ENCODE measurements around the gene ATIC. TPM values are rescaled to one million over a fixed set of nuclear protein-coding genes. Genes with fewer than 3 reads are reported as not detected.

The ATIC gene
- polyA plus RNA-seq, 1 donor from 2014 or later: 9.5 TPM

DNA sequence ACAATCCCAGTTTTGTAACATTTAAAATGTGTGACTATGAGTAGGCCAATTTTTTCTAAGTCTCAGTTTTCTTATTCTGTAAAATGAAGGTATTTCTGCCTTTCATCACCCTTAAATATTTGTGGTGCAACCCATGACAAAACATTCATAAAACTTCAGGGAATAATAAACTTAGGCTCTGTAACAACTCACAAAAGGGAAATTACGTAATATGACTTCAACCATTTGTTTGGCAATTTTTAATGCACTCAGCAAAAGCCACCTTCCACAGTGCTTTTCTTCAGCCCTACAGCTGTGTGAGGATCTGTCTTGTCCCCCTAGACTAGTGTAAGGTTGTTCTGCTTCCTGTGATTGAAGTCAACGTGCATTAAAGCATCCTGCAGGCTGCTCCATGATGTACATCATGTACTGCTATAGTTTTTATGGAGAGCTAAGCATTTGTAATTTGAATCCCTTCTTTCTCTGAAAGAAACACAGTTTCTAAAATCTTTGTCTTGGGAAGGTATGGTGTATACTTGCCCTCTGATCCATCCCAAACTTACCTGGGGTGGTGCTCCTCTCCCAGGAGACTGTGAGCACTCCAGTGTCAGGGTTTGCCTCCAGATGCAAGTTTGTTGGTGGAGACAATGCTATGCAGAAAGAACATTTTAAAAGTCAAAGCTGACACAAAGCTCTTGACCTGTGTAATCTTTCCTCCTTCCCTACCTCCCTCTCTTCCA, 84.9 kb downstream of the ATIC start:
- Histone ChIP-seq H3K4me3 (ENCODE audit: low read length) (no peak overlapping the region), H2AFZ (ENCODE audit: low read depth, low read length) (no peak overlapping the region), H3K9me3 (ENCODE audit: low read length) (no peaks in the 10 kb centered on the region), H3K9ac (ENCODE audit: low read length) (no peak overlapping the region), H3K9me2 (ENCODE audit: insufficient read depth, low read length) (no peaks in the 10 kb centered on the region), H4K20me1 (ENCODE audit: insufficient read depth) (no peaks in the 10 kb centered on the region), H3K79me2 (replicated peaks; ENCODE audit: insufficient read depth, low read length) (no peaks in the 10 kb centered on the region), H3K27me3 (ENCODE audit: insufficient read depth, low read depth, low read length) (no peaks in the 10 kb centered on the region), H3K4me2 (ENCODE audit: low read length) (no peak overlapping the region), H3F3A (ENCODE audit: insufficient read depth, low read length, poor library complexity, severe bottlenecking) (no peaks in the 10 kb centered on the region), H3K27ac (ENCODE audit: low read length) (no peak overlapping the region), H3K36me3 (ENCODE audit: insufficient read depth, low read length) (no peaks in the 10 kb centered on the region)
- TF ChIP-seq EZH2 (IDR thresholded peaks at IDR 0.05; ENCODE audit: borderline replicate concordance, insufficient read depth, low read length, poor library complexity, severe bottlenecking) (no peak), SMC3 (conservative IDR thresholded peaks at IDR 0.05; ENCODE audit: poor library complexity) (no peak), POLR2AphosphoS5 (IDR thresholded peaks at IDR 0.05) (no peak), MXI1 (conservative IDR thresholded peaks at IDR 0.05; ENCODE audit: poor library complexity, severe bottlenecking) (no peak)

- Histone ChIP-seq H3K4me2 (ENCODE audit: low read length) (no peak overlapping the region), H4K20me1 (ENCODE audit: insufficient read depth) (no peaks in the 10 kb centered on the region), H3K79me2 (replicated peaks; ENCODE audit: insufficient read depth, low read length) (no peaks in the 10 kb centered on the region), H3K9me2 (ENCODE audit: insufficient read depth, low read length) (no peaks in the 10 kb centered on the region), H3K36me3 (ENCODE audit: insufficient read depth, low read length) (no peaks in the 10 kb centered on the region), H3K27ac (ENCODE audit: low read length) (no peak overlapping the region), H3K27me3 (ENCODE audit: insufficient read depth, low read depth, low read length) (no peaks in the 10 kb centered on the region), H2AFZ (ENCODE audit: low read depth, low read length) (no peak overlapping the region), H3K4me3 (ENCODE audit: low read length) (no peak overlapping the region), H3F3A (ENCODE audit: insufficient read depth, low read length, poor library complexity, severe bottlenecking) (no peaks in the 10 kb centered on the region), H3K9me3 (ENCODE audit: low read length) (no peaks in the 10 kb centered on the region), H3K9ac (ENCODE audit: low read length) (no peak overlapping the region)
- TF ChIP-seq, protein P1, sequence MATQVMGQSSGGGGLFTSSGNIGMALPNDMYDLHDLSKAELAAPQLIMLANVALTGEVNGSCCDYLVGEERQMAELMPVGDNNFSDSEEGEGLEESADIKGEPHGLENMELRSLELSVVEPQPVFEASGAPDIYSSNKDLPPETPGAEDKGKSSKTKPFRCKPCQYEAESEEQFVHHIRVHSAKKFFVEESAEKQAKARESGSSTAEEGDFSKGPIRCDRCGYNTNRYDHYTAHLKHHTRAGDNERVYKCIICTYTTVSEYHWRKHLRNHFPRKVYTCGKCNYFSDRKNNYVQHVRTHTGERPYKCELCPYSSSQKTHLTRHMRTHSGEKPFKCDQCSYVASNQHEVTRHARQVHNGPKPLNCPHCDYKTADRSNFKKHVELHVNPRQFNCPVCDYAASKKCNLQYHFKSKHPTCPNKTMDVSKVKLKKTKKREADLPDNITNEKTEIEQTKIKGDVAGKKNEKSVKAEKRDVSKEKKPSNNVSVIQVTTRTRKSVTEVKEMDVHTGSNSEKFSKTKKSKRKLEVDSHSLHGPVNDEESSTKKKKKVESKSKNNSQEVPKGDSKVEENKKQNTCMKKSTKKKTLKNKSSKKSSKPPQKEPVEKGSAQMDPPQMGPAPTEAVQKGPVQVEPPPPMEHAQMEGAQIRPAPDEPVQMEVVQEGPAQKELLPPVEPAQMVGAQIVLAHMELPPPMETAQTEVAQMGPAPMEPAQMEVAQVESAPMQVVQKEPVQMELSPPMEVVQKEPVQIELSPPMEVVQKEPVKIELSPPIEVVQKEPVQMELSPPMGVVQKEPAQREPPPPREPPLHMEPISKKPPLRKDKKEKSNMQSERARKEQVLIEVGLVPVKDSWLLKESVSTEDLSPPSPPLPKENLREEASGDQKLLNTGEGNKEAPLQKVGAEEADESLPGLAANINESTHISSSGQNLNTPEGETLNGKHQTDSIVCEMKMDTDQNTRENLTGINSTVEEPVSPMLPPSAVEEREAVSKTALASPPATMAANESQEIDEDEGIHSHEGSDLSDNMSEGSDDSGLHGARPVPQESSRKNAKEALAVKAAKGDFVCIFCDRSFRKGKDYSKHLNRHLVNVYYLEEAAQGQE (IDR thresholded peaks at IDR 0.05; ENCODE audit: borderline replicate concordance): no peak
- TF ChIP-seq SMC3 (conservative IDR thresholded peaks at IDR 0.05; ENCODE audit: poor library complexity) (no peak), POLR2AphosphoS5 (IDR thresholded peaks at IDR 0.05) (no peak), MXI1 (conservative IDR thresholded peaks at IDR 0.05; ENCODE audit: poor library complexity, severe bottlenecking) (no peak), TAF1 (IDR thresholded peaks at IDR 0.05; ENCODE audit: low read depth) (no peak), RAD21 (conservative IDR thresholded peaks at IDR 0.05) (no peak), EP300 (conservative IDR thresholded peaks at IDR 0.05; ENCODE audit: poor library complexity, severe bottlenecking) (no peak)
- TF ChIP-seq, protein P2, sequence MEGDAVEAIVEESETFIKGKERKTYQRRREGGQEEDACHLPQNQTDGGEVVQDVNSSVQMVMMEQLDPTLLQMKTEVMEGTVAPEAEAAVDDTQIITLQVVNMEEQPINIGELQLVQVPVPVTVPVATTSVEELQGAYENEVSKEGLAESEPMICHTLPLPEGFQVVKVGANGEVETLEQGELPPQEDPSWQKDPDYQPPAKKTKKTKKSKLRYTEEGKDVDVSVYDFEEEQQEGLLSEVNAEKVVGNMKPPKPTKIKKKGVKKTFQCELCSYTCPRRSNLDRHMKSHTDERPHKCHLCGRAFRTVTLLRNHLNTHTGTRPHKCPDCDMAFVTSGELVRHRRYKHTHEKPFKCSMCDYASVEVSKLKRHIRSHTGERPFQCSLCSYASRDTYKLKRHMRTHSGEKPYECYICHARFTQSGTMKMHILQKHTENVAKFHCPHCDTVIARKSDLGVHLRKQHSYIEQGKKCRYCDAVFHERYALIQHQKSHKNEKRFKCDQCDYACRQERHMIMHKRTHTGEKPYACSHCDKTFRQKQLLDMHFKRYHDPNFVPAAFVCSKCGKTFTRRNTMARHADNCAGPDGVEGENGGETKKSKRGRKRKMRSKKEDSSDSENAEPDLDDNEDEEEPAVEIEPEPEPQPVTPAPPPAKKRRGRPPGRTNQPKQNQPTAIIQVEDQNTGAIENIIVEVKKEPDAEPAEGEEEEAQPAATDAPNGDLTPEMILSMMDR (IDR thresholded peaks at IDR 0.05; ENCODE audit: poor library complexity, severe bottlenecking): no peak
Observed at GRCh38 chr2:215397632-215398341, 85.9 kb downstream of the ATIC start.

All from neural cell (in vitro differentiated cells).